BJ (cell line): ENCODE results near the gene PTPN7. TPM values are rescaled to one million over a fixed set of nuclear protein-coding genes. Genes with fewer than 3 reads are reported as not detected.

Source experiments
- CTCF ChIA-PET: fragments of 350-600 bp; formaldehyde crosslinking; extraction: SDS; loops from one replicate; lab custom pipeline; 2021; ENCODE audit warnings: antibody characterized with exemption, inconsistent platforms; lab: Yijun Ruan, JAX
- POLR2A ChIA-PET: fragments of 300-600 bp; sonication (Branson Sonifier 250); formaldehyde crosslinking; extraction: SDS; loops from one replicate; lab custom pipeline; 2021; ENCODE audit warnings: antibody characterized with exemption; lab: Charles Lee
- DNase-seq: peaks from one replicate; pipeline ENCODE4 v3.0.0-alpha.2; 2011; ENCODE audit warnings: low read depth
- H3K27me3 ChIP-seq: 2 replicates; pipeline ENCODE4 v1.6.0; 2011; ENCODE audit warnings: low read length; ENCODE audit not compliant: control insufficient read depth, insufficient read depth
- H3K36me3 ChIP-seq: 2 replicates; pipeline ENCODE4 v1.5.1; 2011; ENCODE audit warnings: low read length; ENCODE audit not compliant: control insufficient read depth, insufficient read depth
- H3K4me3 ChIP-seq: 2 replicates; pipeline ENCODE4 v1.5.1; 2011; ENCODE audit warnings: low read depth, mild to moderate bottlenecking, control low read depth, low read length
- CTCF ChIP-seq: IDR thresholded peaks from 2 replicates; pipeline ENCODE4 v1.5.1; 2011; ENCODE audit warnings: low read depth, mild to moderate bottlenecking, control low read depth, inconsistent platforms, low read length, moderate library complexity; ENCODE audit not compliant: insufficient read depth
- polyA plus RNA-seq: library from polyadenylated mRNA; depleted of rRNA; stranded (reverse); fragments of >200 nt; gene quantifications from 2 replicates; pipeline ENCODE4 v1.2.3, GENCODE V29; 2011

PTPN7 gene
- polyA plus RNA-seq, 1 experiment = not detected

- peaks cover 20% of the 10 kb centered on the region for H3K27me3 ChIP-seq
- ChIA-PET POLR2A (no interaction called here), CTCF (interaction anchor here (3.9 kb wide), 1 partner anchor 12 kb away, joined by 23 read pairs; no protein-coding TSS in a partner anchor)
- no peak for DNase-seq
- H3K4me3 ChIP-seq = no peak overlapping the region
- no peaks in the 10 kb centered on the region for H3K36me3 ChIP-seq
- no peak for TF ChIP-seq CTCF
Observed at GRCh38 chr1:202176949-202177927, 16.8 kb upstream of the PTPN7 start.

GRCh38 chr1:202173993-202174392 is 13.6 kb upstream of the PTPN7 start:
- DNase-seq = no peak
- CTCF ChIA-PET = interaction anchor here (0.8 to 3.9 kb wide), 5 partner anchors 9 to 19 kb away, joined by 3 to 23 read pairs (median 5); no protein-coding TSS in a partner anchor
- Histone ChIP-seq H3K27me3 (peaks cover 11% of the 10 kb centered on the region), H3K36me3 (no peaks in the 10 kb centered on the region), H3K4me3 (no peak overlapping the region)
- POLR2A ChIA-PET = no interaction called here
- no peak for TF ChIP-seq CTCF

GRCh38 chr1:202172015-202172355 is 11.6 kb upstream of the PTPN7 start:
- ChIA-PET POLR2A (no interaction called here), CTCF (no interaction called here)
- Histone ChIP-seq H3K27me3 (peaks cover 5% of the 10 kb centered on the region), H3K4me3 (no peak overlapping the region), H3K36me3 (no peaks in the 10 kb centered on the region)
- no peak for TF ChIP-seq CTCF
- DNase-seq = no peak

GRCh38 chr1:202171292-202172014 is 11.1 kb upstream of the PTPN7 start:
- no peak overlapping the region for H3K4me3 ChIP-seq
- no peaks in the 10 kb centered on the region for H3K36me3 ChIP-seq
- CTCF ChIA-PET = no interaction called here
- H3K27me3 ChIP-seq = peaks cover 5% of the 10 kb centered on the region
- no peak for DNase-seq
- POLR2A ChIA-PET = no interaction called here
- TF ChIP-seq CTCF = no peak

- DNase-seq = no peak
- ChIA-PET CTCF (no interaction called here), POLR2A (no interaction called here)
- no peak overlapping the region for H3K4me3 ChIP-seq
- H3K36me3 ChIP-seq = no peaks in the 10 kb centered on the region
- TF ChIP-seq CTCF = no peak
- H3K27me3 ChIP-seq = peaks cover 5% of the 10 kb centered on the region
Observed at GRCh38 chr1:202170726-202171125, 10.3 kb upstream of the PTPN7 start.
